ENCODE results near the gene POLE. TPM values are rescaled to one million over a fixed set of nuclear protein-coding genes. Genes with fewer than 3 reads are reported as not detected.

The POLE gene
- total and polyA plus RNA-seq, 2 donors from 2014 or later, result 5.3 to 23.0 TPM

- no peaks in the 10 kb centered on the region for H3K27me3 ChIP-seq (ENCODE audit: control insufficient read depth, insufficient read depth, low read length)
- no peak overlapping the region for H3K4me3 ChIP-seq (ENCODE audit: low read length in 3 of 3)
- TF ChIP-seq CTCF (IDR thresholded peaks at IDR 0.05; ENCODE audit: borderline replicate concordance, extremely low read depth, insufficient read depth), result no peak
- intact Hi-C loops (cut with DNase I), result no loop called here
- H3K4me1 ChIP-seq (ENCODE audit: control insufficient read depth in 2 of 3, insufficient read depth in 2 of 3, low read depth in 1 of 3, low read length in 3 of 3), result no peaks in the 10 kb centered on the region
- DNase-seq, result peak in 1 of 5 donors; percentile 29
- no peak overlapping the region for H3K9ac ChIP-seq (ENCODE audit: low read length in 3 of 3)
- no peak overlapping the region for H3K27ac ChIP-seq (ENCODE audit: low read depth in 2 of 2, low read length in 2 of 2)
- peaks cover 0 to 9% (median 3%) of the 10 kb centered on the region in 3 donors for H3K36me3 ChIP-seq (ENCODE audit: control insufficient read depth in 2 of 3, insufficient read depth in 3 of 3, low read length in 3 of 3)
- H3K9me3 ChIP-seq (ENCODE audit: control insufficient read depth in 2 of 3, insufficient read depth in 1 of 3, low read length in 3 of 3), result no peaks in the 10 kb centered on the region
- no peak for FAIRE-seq
Observed at GRCh38 chr12:132651444-132652100, 35.6 kb downstream of the POLE start.

- Histone ChIP-seq H3K4me1 (ENCODE audit: control insufficient read depth in 2 of 3, insufficient read depth in 2 of 3, low read depth in 1 of 3, low read length in 3 of 3) (no peaks in the 10 kb centered on the region), H3K36me3 (ENCODE audit: control insufficient read depth in 2 of 3, insufficient read depth in 3 of 3, low read length in 3 of 3) (peaks cover 0 to 4% (median 0%) of the 10 kb centered on the region in 3 donors), H3K27me3 (ENCODE audit: control insufficient read depth, insufficient read depth, low read length) (no peaks in the 10 kb centered on the region), H3K4me3 (ENCODE audit: low read length in 3 of 3) (no peak overlapping the region), H3K27ac (ENCODE audit: low read depth in 2 of 2, low read length in 2 of 2) (no peak overlapping the region), H3K9me3 (ENCODE audit: control insufficient read depth in 2 of 3, insufficient read depth in 1 of 3, low read length in 3 of 3) (no peaks in the 10 kb centered on the region), H3K9ac (ENCODE audit: low read length in 3 of 3) (no peak overlapping the region)
- DNase-seq (peak in 1 of 5 donors; percentile 57), FAIRE-seq (no peak)
- intact Hi-C loops (cut with DNase I), result no loop called here
- no peak for TF ChIP-seq CTCF (IDR thresholded peaks at IDR 0.05; ENCODE audit: borderline replicate concordance, extremely low read depth, insufficient read depth)
Observed at GRCh38 chr12:132649226-132649945, 37.8 kb downstream of the POLE start.

GRCh38 chr12:132648616-132649225, 38.4 kb downstream of the POLE start:
- intact Hi-C loops (cut with DNase I), result no loop called here
- Histone ChIP-seq H3K27me3 (ENCODE audit: control insufficient read depth, insufficient read depth, low read length) (no peaks in the 10 kb centered on the region), H3K36me3 (ENCODE audit: control insufficient read depth in 2 of 3, insufficient read depth in 3 of 3, low read length in 3 of 3) (peaks cover 0 to 2% (median 0%) of the 10 kb centered on the region in 3 donors), H3K4me1 (ENCODE audit: control insufficient read depth in 2 of 3, insufficient read depth in 2 of 3, low read depth in 1 of 3, low read length in 3 of 3) (no peaks in the 10 kb centered on the region), H3K4me3 (ENCODE audit: low read length in 3 of 3) (no peak overlapping the region), H3K9ac (ENCODE audit: low read length in 3 of 3) (no peak overlapping the region), H3K27ac (ENCODE audit: low read depth in 2 of 2, low read length in 2 of 2) (no peak overlapping the region), H3K9me3 (ENCODE audit: control insufficient read depth in 2 of 3, insufficient read depth in 1 of 3, low read length in 3 of 3) (no peaks in the 10 kb centered on the region)
- no peak for FAIRE-seq
- TF ChIP-seq CTCF (IDR thresholded peaks at IDR 0.05; ENCODE audit: borderline replicate concordance, extremely low read depth, insufficient read depth), result no peak
- no peak for DNase-seq

Measured in kidney (tissue), 14 donors.